Measurements from ENCODE around the gene MYEF2. TPM values are rescaled to one million over a fixed set of nuclear protein-coding genes. Genes with fewer than 3 reads are reported as not detected.

MYEF2 gene
- total RNA-seq, 2 experiments from 2014 or later: 25.4 to 28.5 TPM

- no peak for ATAC-seq
- no peak overlapping the region for H3K27ac Mint-ChIP-seq
- CTCF ChIA-PET: no interaction called here
Observed at GRCh38 chr15:48132874-48133273, 45.2 kb downstream of the MYEF2 start.

GRCh38 chr15:48131324-48131723 is 46.8 kb downstream of the MYEF2 start:
- POLR2A ChIA-PET: no interaction called here
- CTCF ChIA-PET: no interaction called here
- ATAC-seq (no peak), DNase-seq (no peak)
- Mint-ChIP-seq H3K36me3 (ENCODE audit: low read depth) (no peaks in the 10 kb centered on the region), H3K4me1 (ENCODE audit: low read depth) (no peaks in the 10 kb centered on the region), H3K4me3 (no peak overlapping the region), H3K27me3 (ENCODE audit: low read depth) (peaks cover 8% of the 10 kb centered on the region), H3K27ac (no peak overlapping the region), H3K9me3 (ENCODE audit: insufficient read depth) (no peaks in the 10 kb centered on the region)

More at GRCh38 chr15:48132874-48133273, 45.2 kb downstream of the MYEF2 start:
- no peak for DNase-seq
- Mint-ChIP-seq H3K27me3 (ENCODE audit: low read depth) (peaks cover 5% of the 10 kb centered on the region), H3K9me3 (ENCODE audit: insufficient read depth) (no peaks in the 10 kb centered on the region), H3K36me3 (ENCODE audit: low read depth) (no peaks in the 10 kb centered on the region), H3K4me3 (no peak overlapping the region), H3K4me1 (ENCODE audit: low read depth) (no peaks in the 10 kb centered on the region)
- POLR2A ChIA-PET: interaction anchor here (0.6 kb wide), 1 partner anchor 678 kb away, joined by 3 read pairs; the partner anchor contains the start of gene CEP152

- no peaks in the 10 kb centered on the region for H3K9me3 Mint-ChIP-seq (ENCODE audit: insufficient read depth)
- ChIA-PET POLR2A (no interaction called here), CTCF (interaction anchor here (1.7 kb wide), 1 partner anchor 10 kb away, joined by 3 read pairs; no protein-coding TSS in a partner anchor)
- ATAC-seq (no peak), DNase-seq (no peak)
- H3K27me3 Mint-ChIP-seq (ENCODE audit: low read depth): peaks cover 16% of the 10 kb centered on the region
- H3K36me3 Mint-ChIP-seq (ENCODE audit: low read depth): no peaks in the 10 kb centered on the region
- H3K27ac Mint-ChIP-seq: no peak overlapping the region
- no peaks in the 10 kb centered on the region for H3K4me1 Mint-ChIP-seq (ENCODE audit: low read depth)
- H3K4me3 Mint-ChIP-seq: no peak overlapping the region
Observed at GRCh38 chr15:48126667-48127355, 51.3 kb downstream of the MYEF2 start.

GRCh38 chr15:48121849-48122248 is 56.2 kb downstream of the MYEF2 start:
- H3K4me1 Mint-ChIP-seq (ENCODE audit: low read depth): no peaks in the 10 kb centered on the region
- H3K27me3 Mint-ChIP-seq (ENCODE audit: low read depth): peaks cover 9% of the 10 kb centered on the region
- H3K36me3 Mint-ChIP-seq (ENCODE audit: low read depth): no peaks in the 10 kb centered on the region
- CTCF ChIA-PET: no interaction called here
- no peaks in the 10 kb centered on the region for H3K9me3 Mint-ChIP-seq (ENCODE audit: insufficient read depth)
- ATAC-seq (no peak), DNase-seq (no peak)
- no peak overlapping the region for H3K27ac Mint-ChIP-seq
- POLR2A ChIA-PET: no interaction called here
- no peak overlapping the region for H3K4me3 Mint-ChIP-seq

GRCh38 chr15:48120745-48121144 is 57.4 kb downstream of the MYEF2 start, which contains the start of gene SLC24A5:
SLC24A5 (plus strand) TSS chr15:48120990; CDS start chr15:48121045, 55 bp downstream.
- no peak within 1 kb of the TSS for H3K4me3 Mint-ChIP-seq
- no peaks in the 10 kb centered on the region for H3K4me1 Mint-ChIP-seq (ENCODE audit: low read depth)
- POLR2A ChIA-PET: no interaction called here
- H3K27me3 Mint-ChIP-seq (ENCODE audit: low read depth): peaks cover 9% of the 10 kb centered on the region
- no peaks in the 10 kb centered on the region for H3K9me3 Mint-ChIP-seq (ENCODE audit: insufficient read depth)
- no peak for ATAC-seq
- H3K36me3 Mint-ChIP-seq (ENCODE audit: low read depth): no peaks in the 10 kb centered on the region
- CTCF ChIA-PET: no interaction called here
- no peak within 1 kb of the TSS for H3K27ac Mint-ChIP-seq
- DNase-seq: no peak

- H3K27ac Mint-ChIP-seq: no peak overlapping the region
- no peak overlapping the region for H3K4me3 Mint-ChIP-seq
- CTCF ChIA-PET: interaction anchor here (0.8 kb wide), 1 partner anchor 165 kb away, joined by 3 read pairs; no protein-coding TSS in a partner anchor
- H3K9me3 Mint-ChIP-seq (ENCODE audit: insufficient read depth): no peaks in the 10 kb centered on the region
- ATAC-seq: no peak
- H3K27me3 Mint-ChIP-seq (ENCODE audit: low read depth): peaks cover 5% of the 10 kb centered on the region
- DNase-seq: no peak
- no peaks in the 10 kb centered on the region for H3K4me1 Mint-ChIP-seq (ENCODE audit: low read depth)
- no peaks in the 10 kb centered on the region for H3K36me3 Mint-ChIP-seq (ENCODE audit: low read depth)
- POLR2A ChIA-PET: no interaction called here
Observed at GRCh38 chr15:48119277-48119676, 58.8 kb downstream of the MYEF2 start.

GRCh38 chr15:48112242-48112641 is 65.9 kb downstream of the MYEF2 start:
- no peaks in the 10 kb centered on the region for H3K9me3 Mint-ChIP-seq (ENCODE audit: insufficient read depth)
- no peak for DNase-seq
- POLR2A ChIA-PET: interaction anchor here (0.6 kb wide), 1 partner anchor 91 kb away, joined by 3 read pairs; no protein-coding TSS in a partner anchor

GRCh38 chr15:48109856-48110531 is 68.1 kb downstream of the MYEF2 start:
- no peaks in the 10 kb centered on the region for H3K36me3 Mint-ChIP-seq (ENCODE audit: low read depth)
- no peak for ATAC-seq
- H3K4me3 Mint-ChIP-seq: no peak overlapping the region
- POLR2A ChIA-PET: no interaction called here
- H3K9me3 Mint-ChIP-seq (ENCODE audit: insufficient read depth): no peaks in the 10 kb centered on the region
- CTCF ChIA-PET: no interaction called here
- DNase-seq: no peak
- no peaks in the 10 kb centered on the region for H3K4me1 Mint-ChIP-seq (ENCODE audit: low read depth)
- H3K27me3 Mint-ChIP-seq (ENCODE audit: low read depth): peaks cover 15% of the 10 kb centered on the region
- H3K27ac Mint-ChIP-seq: no peak overlapping the region

More at GRCh38 chr15:48112242-48112641, 65.9 kb downstream of the MYEF2 start:
- H3K36me3 Mint-ChIP-seq (ENCODE audit: low read depth): no peaks in the 10 kb centered on the region
- ATAC-seq: no peak
- CTCF ChIA-PET: no interaction called here
- no peak overlapping the region for H3K4me3 Mint-ChIP-seq
- H3K27ac Mint-ChIP-seq: no peak overlapping the region
- H3K4me1 Mint-ChIP-seq (ENCODE audit: low read depth): no peaks in the 10 kb centered on the region
- H3K27me3 Mint-ChIP-seq (ENCODE audit: low read depth): peaks cover 11% of the 10 kb centered on the region

GRCh38 chr15:48109212-48109611 is 68.9 kb downstream of the MYEF2 start:
- ChIA-PET POLR2A (no interaction called here), CTCF (no interaction called here)
- Mint-ChIP-seq H3K27me3 (ENCODE audit: low read depth) (peaks cover 15% of the 10 kb centered on the region), H3K36me3 (ENCODE audit: low read depth) (no peaks in the 10 kb centered on the region), H3K4me1 (ENCODE audit: low read depth) (no peaks in the 10 kb centered on the region), H3K4me3 (no peak overlapping the region), H3K27ac (no peak overlapping the region), H3K9me3 (ENCODE audit: insufficient read depth) (no peaks in the 10 kb centered on the region)
- ATAC-seq (no peak), DNase-seq (no peak)

GRCh38 chr15:48105936-48106335 is 72.2 kb downstream of the MYEF2 start:
- Mint-ChIP-seq H3K27me3 (ENCODE audit: low read depth) (peaks cover 13% of the 10 kb centered on the region), H3K9me3 (ENCODE audit: insufficient read depth) (no peaks in the 10 kb centered on the region), H3K27ac (no peak overlapping the region), H3K4me1 (ENCODE audit: low read depth) (no peaks in the 10 kb centered on the region), H3K36me3 (ENCODE audit: low read depth) (no peaks in the 10 kb centered on the region), H3K4me3 (no peak overlapping the region)
- ATAC-seq (no peak), DNase-seq (no peak)
- CTCF ChIA-PET: no interaction called here
- POLR2A ChIA-PET: no interaction called here

GRCh38 chr15:48103647-48104046 is 74.4 kb downstream of the MYEF2 start:
- CTCF ChIA-PET: no interaction called here
- no peak overlapping the region for H3K4me3 Mint-ChIP-seq
- no peaks in the 10 kb centered on the region for H3K4me1 Mint-ChIP-seq (ENCODE audit: low read depth)

GRCh38 chr15:48102167-48102566 is 75.9 kb downstream of the MYEF2 start:
- no peak overlapping the region for H3K4me3 Mint-ChIP-seq
- H3K27me3 Mint-ChIP-seq (ENCODE audit: low read depth): peaks cover 8% of the 10 kb centered on the region
- DNase-seq (no peak), ATAC-seq (no peak)
- H3K9me3 Mint-ChIP-seq (ENCODE audit: insufficient read depth): no peaks in the 10 kb centered on the region
- no peak overlapping the region for H3K27ac Mint-ChIP-seq
- ChIA-PET POLR2A (no interaction called here), CTCF (no interaction called here)
- H3K4me1 Mint-ChIP-seq (ENCODE audit: low read depth): no peaks in the 10 kb centered on the region
- H3K36me3 Mint-ChIP-seq (ENCODE audit: low read depth): no peaks in the 10 kb centered on the region

More at GRCh38 chr15:48103647-48104046, 74.4 kb downstream of the MYEF2 start:
- Mint-ChIP-seq H3K9me3 (ENCODE audit: insufficient read depth) (no peaks in the 10 kb centered on the region), H3K27me3 (ENCODE audit: low read depth) (peaks cover 11% of the 10 kb centered on the region), H3K36me3 (ENCODE audit: low read depth) (no peaks in the 10 kb centered on the region), H3K27ac (no peak overlapping the region)
- DNase-seq: no peak
- POLR2A ChIA-PET: no interaction called here
- ATAC-seq: no peak

All from activated CD8-positive, alpha-beta T cell treated with anti-CD3 and anti-CD28 coated beads, Interleukin-2, amount 10 ng/mL, durations not matched to agents 7 days and 5 days (primary cell).